ENCODE results near the gene HDGFL1. TPM values are rescaled to one million over a fixed set of nuclear protein-coding genes. Genes with fewer than 3 reads are reported as not detected.

Gene HDGFL1
- total RNA-seq, 1 donor from 2014 or later = under 0.01 TPM

DNA sequence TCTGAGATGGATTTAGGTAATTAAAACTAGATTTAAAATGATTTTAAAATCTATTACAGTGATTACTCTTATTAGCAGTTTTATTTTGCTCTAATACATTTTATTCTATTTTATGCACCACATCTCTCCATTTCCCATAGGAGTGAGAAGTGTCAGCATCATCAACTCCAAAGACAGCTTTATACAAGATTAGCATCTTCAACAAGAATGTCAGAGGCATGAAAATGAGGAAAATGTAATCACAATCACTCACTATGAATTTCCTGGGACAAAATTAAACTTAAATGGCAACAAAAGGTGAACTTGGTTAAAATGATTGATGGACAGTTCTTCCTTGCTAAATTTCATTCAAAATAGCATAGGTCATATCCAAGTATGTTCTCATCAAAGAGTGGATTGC lies 19.8 kb downstream of the HDGFL1 start:
- FAIRE-seq (no peak), DNase-seq (ENCODE audit: low spot score in 2 of 2) (no peak)

DNA sequence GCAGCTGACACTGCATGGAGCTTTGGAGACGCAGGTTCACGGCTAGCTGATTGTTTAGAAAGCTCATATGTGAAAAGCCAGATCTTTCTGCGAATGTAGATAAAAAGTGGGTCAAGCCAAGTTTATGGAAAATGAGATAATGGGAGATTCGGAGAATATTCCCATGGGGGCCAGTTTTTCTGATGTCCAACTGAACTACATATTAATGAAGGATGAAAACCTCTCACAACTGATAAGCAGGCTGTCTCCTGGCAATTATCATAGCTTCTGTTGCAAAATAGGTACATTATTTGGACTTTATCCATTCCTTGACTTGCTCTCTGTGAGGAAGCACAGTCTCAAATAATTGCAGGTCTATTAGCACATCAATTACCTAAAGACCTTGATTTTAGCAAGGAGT lies 21.1 kb downstream of the HDGFL1 start:
- FAIRE-seq (no peak), DNase-seq (ENCODE audit: low spot score in 2 of 2) (no peak)

- FAIRE-seq (no peak), DNase-seq (ENCODE audit: low spot score in 2 of 2) (no peak)
Observed at GRCh38 chr6:22593895-22594294, 24.5 kb downstream of the HDGFL1 start.

DNA sequence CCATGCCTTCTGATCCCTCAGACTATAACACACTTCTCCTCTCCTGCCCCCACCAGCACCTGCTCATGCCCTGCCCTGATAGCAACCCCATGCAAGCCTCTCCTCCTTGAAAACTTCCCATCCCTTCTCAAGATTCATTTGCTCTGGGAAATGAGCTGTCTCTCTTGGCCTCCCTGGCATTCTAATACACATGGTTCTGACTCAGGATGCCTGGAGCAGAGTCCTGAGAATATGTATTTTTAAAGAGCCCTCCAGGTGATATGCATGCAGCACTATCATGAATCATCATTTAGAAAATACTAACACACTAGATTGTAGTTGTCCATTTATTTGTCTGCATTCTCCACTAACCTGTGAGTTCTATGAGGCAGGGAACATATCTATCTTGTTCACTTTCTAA lies 26.6 kb downstream of the HDGFL1 start:
- no peak for DNase-seq (ENCODE audit: low spot score in 2 of 2)
- FAIRE-seq = no peak

DNA sequence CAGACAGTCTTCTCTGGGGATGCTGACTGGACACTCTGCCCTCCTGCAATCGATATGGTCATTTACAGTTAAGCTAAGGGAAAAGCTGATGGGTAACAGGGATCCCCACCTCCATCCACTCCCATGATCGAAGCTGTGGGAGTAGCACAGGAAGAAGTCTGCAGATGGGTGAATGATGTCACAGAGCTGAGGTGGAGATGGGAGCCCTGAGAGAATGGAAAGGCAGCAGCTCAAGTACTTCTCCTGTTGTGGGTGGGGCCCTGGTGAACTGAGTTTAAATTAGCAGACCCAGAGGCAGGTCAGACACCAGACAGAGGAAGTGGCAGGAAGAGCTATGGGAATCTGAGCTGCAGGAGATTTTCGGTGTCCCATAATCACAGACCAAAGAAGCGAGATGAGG lies 29.0 kb downstream of the HDGFL1 start:
- no peak for DNase-seq (ENCODE audit: low spot score in 2 of 2)
- no peak for FAIRE-seq

GRCh38 chr6:22600059-22600458 lies 30.7 kb downstream of the HDGFL1 start:
- no peak for FAIRE-seq
- no peak for DNase-seq (ENCODE audit: low spot score in 2 of 2)

GRCh38 chr6:22601984-22602383 lies 32.6 kb downstream of the HDGFL1 start:
- no peak for FAIRE-seq
- DNase-seq (ENCODE audit: low spot score in 2 of 2) = no peak

GRCh38 chr6:22605736-22606135 lies 36.4 kb downstream of the HDGFL1 start:
- DNase-seq (ENCODE audit: low spot score in 2 of 2) = no peak
- no peak for FAIRE-seq

GRCh38 chr6:22610127-22610526 lies 40.8 kb downstream of the HDGFL1 start:
- FAIRE-seq (no peak), DNase-seq (ENCODE audit: low spot score in 2 of 2) (no peak)

- FAIRE-seq (no peak), DNase-seq (ENCODE audit: low spot score in 2 of 2) (no peak)
Observed at GRCh38 chr6:22612236-22612635, 42.9 kb downstream of the HDGFL1 start.

DNA sequence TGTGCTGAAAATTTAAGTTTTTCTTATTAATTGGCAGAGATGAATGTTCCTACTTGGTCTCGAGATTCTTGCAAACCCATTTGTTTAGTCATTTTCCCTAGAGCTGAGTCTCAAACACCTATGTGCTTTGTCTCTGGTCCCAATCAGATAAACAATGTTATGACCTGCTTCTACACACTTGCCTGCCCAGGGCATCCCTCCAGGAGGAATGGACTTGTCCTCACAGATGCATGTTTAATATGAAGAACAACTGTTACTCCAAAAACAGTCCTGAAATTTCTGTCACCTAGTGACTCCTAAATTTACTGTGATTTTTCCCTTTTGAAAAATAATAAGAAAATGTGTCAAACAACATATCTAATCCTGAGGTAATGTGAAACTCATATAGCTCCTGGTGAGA lies 43.7 kb downstream of the HDGFL1 start:
- no peak for FAIRE-seq
- DNase-seq (ENCODE audit: low spot score in 2 of 2) = no peak

- DNase-seq (ENCODE audit: low spot score in 2 of 2) (no peak), FAIRE-seq (no peak)
Observed at GRCh38 chr6:22613695-22614094, 44.3 kb downstream of the HDGFL1 start.

DNA sequence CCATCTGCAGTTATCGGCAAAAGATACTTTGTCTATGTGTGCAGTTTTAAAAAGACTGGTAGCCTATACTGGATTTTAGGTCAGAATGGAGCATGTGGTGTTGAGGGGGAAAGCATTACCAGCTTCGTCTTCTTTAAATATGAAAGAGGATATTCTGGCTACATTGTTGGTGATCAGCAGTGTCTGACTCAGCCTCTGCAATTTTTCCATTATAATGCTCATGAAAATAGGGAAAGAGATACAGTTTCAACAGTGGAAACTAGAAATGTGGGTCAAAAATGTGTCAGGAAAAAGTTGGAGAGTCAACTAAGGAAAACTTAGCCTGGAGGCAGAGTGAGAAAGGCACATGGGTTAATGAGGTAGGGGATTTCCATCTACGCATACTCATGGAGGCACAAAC lies 45.2 kb downstream of the HDGFL1 start:
- DNase-seq (ENCODE audit: low spot score in 2 of 2) (no peak), FAIRE-seq (no peak)

DNA sequence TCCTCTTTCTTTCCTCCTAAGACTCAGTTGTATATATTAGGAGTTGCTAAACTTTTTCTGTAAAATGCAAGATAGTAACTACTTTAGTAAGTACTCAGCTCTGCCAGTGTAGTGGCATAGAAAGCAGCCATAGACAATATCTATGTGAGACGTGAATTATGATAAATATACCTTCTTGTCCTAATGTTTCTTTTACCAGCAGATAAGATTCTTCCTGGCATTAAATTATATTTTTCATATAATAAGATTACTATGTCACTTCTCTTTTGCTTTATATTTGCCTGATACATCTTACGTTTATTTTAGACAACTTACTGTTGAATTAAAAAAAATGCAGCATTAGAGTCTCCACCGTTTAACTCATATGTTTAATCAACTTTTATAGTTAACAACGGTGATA lies 51.7 kb downstream of the HDGFL1 start:
- DNase-seq (ENCODE audit: low spot score in 2 of 2) (no peak), FAIRE-seq (no peak)
